NT2/D1 (cell line): ENCODE measurements around the gene TMEM150C.
"Not testable (repeated sequence)": the region's sequence is repeated elsewhere in the genome, so short reads cannot be mapped to it uniquely, and the experiment has no call there.

ENCODE experiments used
- DNase-seq: peaks from one replicate; pipeline ENCODE4 v3.0.0-alpha.2; 2011; ENCODE audit warnings: low read depth, low spot score
- H3K27me3 ChIP-seq: 2 replicates; pipeline ENCODE4 v1.6.0; 2011; ENCODE audit warnings: mild to moderate bottlenecking; ENCODE audit not compliant: insufficient read length, insufficient read depth
- H3K36me3 ChIP-seq: 2 replicates; pipeline ENCODE4 v1.6.1; 2011; ENCODE audit warnings: mild to moderate bottlenecking, low read length, mixed read lengths; ENCODE audit not compliant: insufficient read depth, insufficient read length
- H3K4me1 ChIP-seq: 2 replicates; pipeline ENCODE4 v1.5.1; 2011; ENCODE audit not compliant: insufficient read depth, insufficient read length
- H3K4me3 ChIP-seq: 2 replicates; pipeline ENCODE4 v1.5.1; 2011; ENCODE audit warnings: low read depth; ENCODE audit not compliant: insufficient read length
- H3K9ac ChIP-seq: 2 replicates; pipeline ENCODE4 v1.6.0; 2011; ENCODE audit warnings: low read depth; ENCODE audit not compliant: insufficient read length
- H3K9me3 ChIP-seq: 2 replicates; pipeline ENCODE4 v1.5.1; 2011; ENCODE audit warnings: mild to moderate bottlenecking, low read length; ENCODE audit not compliant: insufficient read depth
- SUZ12 ChIP-seq: IDR thresholded peaks from 2 replicates; pipeline ENCODE4 v1.6.1; 2011; ENCODE audit not compliant: insufficient read length, insufficient read depth; ENCODE audit errors: extremely low read depth
- YY1 ChIP-seq: IDR thresholded peaks from 2 replicates; pipeline ENCODE4 v1.6.1; 2011; ENCODE audit not compliant: insufficient read length, insufficient read depth
- ZNF274 ChIP-seq: IDR thresholded peaks from 2 replicates; pipeline ENCODE4 v1.6.1; 2011; ENCODE audit warnings: mild to moderate bottlenecking, low read depth, low read length

Gene TMEM150C

DNA sequence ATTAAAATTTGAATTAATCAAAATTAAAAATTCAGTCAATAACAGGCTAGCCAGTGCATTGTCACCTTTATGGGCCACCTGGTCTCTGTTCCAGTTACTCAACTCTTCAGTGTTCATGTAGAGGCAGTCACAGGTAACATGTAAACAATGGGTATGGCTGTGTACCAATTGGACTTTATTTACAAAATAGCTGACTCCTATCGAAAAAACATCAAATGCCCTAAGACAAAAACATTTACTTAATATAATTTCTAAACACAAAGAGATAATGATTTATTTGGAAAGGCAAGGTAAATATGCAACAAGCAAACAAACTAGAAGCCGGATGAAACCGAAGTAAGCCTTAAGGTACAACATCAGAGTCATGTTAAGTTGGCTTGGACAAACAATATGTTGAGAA, 8.8 kb downstream of the TMEM150C start:
- TF ChIP-seq YY1 (no peak), ZNF274 (no peak), SUZ12 (no peak)
- H3K9me3 ChIP-seq, result no peaks in the 10 kb centered on the region
- H3K9ac ChIP-seq, result no peak overlapping the region
- H3K4me3 ChIP-seq, result no peak overlapping the region
- H3K4me1 ChIP-seq, result no peaks in the 10 kb centered on the region
- DNase-seq, result no peak
- no peaks in the 10 kb centered on the region for H3K27me3 ChIP-seq
- H3K36me3 ChIP-seq, result no peaks in the 10 kb centered on the region

DNA sequence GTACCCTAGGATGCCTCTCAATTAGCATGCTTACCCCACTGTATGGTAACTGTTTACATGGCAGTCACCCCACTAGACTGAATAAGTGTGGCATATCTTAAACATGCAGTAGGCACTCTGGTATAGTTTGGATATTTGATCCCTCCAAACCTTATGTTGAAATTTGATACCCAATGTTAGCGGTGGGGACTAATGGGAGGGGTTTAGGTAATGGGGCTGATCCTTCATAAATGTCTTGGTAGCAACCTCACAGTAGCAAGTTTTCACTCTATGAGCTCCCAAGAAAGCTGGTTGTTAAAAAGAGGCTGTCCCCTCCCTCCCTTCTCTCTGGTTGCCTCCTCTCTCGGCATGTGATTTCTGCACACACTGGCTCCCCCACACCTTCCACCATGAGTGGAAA, 10.1 kb downstream of the TMEM150C start:
- TF ChIP-seq YY1 (no peak), ZNF274 (no peak), SUZ12 (no peak)
- Histone ChIP-seq H3K4me3 (no peak overlapping the region), H3K4me1 (no peaks in the 10 kb centered on the region), H3K36me3 (no peaks in the 10 kb centered on the region), H3K9ac (no peak overlapping the region), H3K27me3 (no peaks in the 10 kb centered on the region), H3K9me3 (no peaks in the 10 kb centered on the region)
- no peak for DNase-seq

GRCh38 chr4:82547850-82548249, 13.9 kb downstream of the TMEM150C start:
- H3K4me1 ChIP-seq, H3K4me3 ChIP-seq, DNase-seq, H3K27me3 ChIP-seq, H3K9ac ChIP-seq, H3K9me3 ChIP-seq, H3K36me3 ChIP-seq: not testable (repeated sequence)

GRCh38 chr4:82543131-82543530, 18.7 kb downstream of the TMEM150C start:
- no peak for DNase-seq
- H3K9ac ChIP-seq, result no peak overlapping the region
- TF ChIP-seq ZNF274, result no peak
- TF ChIP-seq SUZ12, result no peak
- TF ChIP-seq YY1, result no peak
- no peaks in the 10 kb centered on the region for H3K9me3 ChIP-seq
- H3K27me3 ChIP-seq, result no peaks in the 10 kb centered on the region
- H3K4me3 ChIP-seq, result no peak overlapping the region
- H3K36me3 ChIP-seq, result no peaks in the 10 kb centered on the region
- H3K4me1 ChIP-seq, result no peaks in the 10 kb centered on the region

GRCh38 chr4:82542642-82543041, 19.1 kb downstream of the TMEM150C start:
- Histone ChIP-seq H3K9me3 (no peaks in the 10 kb centered on the region), H3K27me3 (no peaks in the 10 kb centered on the region), H3K36me3 (no peaks in the 10 kb centered on the region), H3K4me3 (no peak overlapping the region), H3K4me1 (no peaks in the 10 kb centered on the region), H3K9ac (no peak overlapping the region)
- no peak for DNase-seq
- no peak for TF ChIP-seq YY1
- no peak for TF ChIP-seq ZNF274
- TF ChIP-seq SUZ12, result no peak

- no peak for TF ChIP-seq ZNF274
- TF ChIP-seq YY1, result no peak
- TF ChIP-seq SUZ12, result no peak
- Histone ChIP-seq H3K9ac (no peak overlapping the region), H3K4me3 (no peak overlapping the region), H3K9me3 (no peaks in the 10 kb centered on the region), H3K4me1 (no peaks in the 10 kb centered on the region), H3K36me3 (no peaks in the 10 kb centered on the region), H3K27me3 (no peaks in the 10 kb centered on the region)
- no peak for DNase-seq
Observed at GRCh38 chr4:82529322-82529721, 32.5 kb downstream of the TMEM150C start.

DNA sequence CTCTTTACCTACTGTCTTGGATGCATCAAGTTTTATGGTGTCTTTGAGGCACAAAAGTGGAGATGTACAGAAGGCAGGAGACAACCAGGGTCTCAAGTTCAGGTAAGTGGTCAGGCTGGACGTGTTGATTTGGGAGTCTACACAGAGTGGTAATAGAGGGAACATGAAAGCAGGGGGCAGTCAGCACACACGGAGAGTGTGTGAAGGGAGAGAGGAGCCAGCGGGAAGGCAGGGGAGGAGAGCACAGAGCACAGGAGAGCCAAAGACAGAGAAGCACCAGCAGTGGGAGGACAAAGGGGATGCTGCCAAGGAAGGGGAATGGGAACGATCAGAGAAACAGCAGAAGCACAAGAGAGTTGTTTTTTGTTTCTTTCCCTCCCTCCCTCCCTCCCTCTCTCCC, 32.9 kb downstream of the TMEM150C start:
- no peak for TF ChIP-seq ZNF274
- H3K9me3 ChIP-seq, result no peaks in the 10 kb centered on the region
- no peaks in the 10 kb centered on the region for H3K36me3 ChIP-seq
- H3K9ac ChIP-seq, result no peak overlapping the region
- no peak overlapping the region for H3K4me3 ChIP-seq
- no peak for DNase-seq
- no peaks in the 10 kb centered on the region for H3K27me3 ChIP-seq
- no peaks in the 10 kb centered on the region for H3K4me1 ChIP-seq

GRCh38 chr4:82528074-82528473, 33.7 kb downstream of the TMEM150C start:
- no peaks in the 10 kb centered on the region for H3K27me3 ChIP-seq
- no peaks in the 10 kb centered on the region for H3K9me3 ChIP-seq
- no peak overlapping the region for H3K9ac ChIP-seq
- H3K4me1 ChIP-seq, result no peaks in the 10 kb centered on the region
- H3K4me3 ChIP-seq, result no peak overlapping the region
- no peak for DNase-seq
- TF ChIP-seq ZNF274 (no peak), SUZ12 (no peak), YY1 (no peak)
- no peaks in the 10 kb centered on the region for H3K36me3 ChIP-seq
